Mucosa of rectum (tissue), 2 donors: ENCODE results near the gene OPHN1.
A peak's percentile ranks its signal among the peaks of the same experiment; 100 is the strongest.

ENCODE experiments used
- H3K27ac ChIP-seq, 2 donors: one replicate each; pipeline ENCODE4 v1.7.0; 2013; ENCODE audit warnings: inconsistent platforms in 2 of 2, low read depth in 2 of 2, low read length in 2 of 2
- H3K27me3 ChIP-seq, 2 donors: one replicate each; pipeline ENCODE4 v1.7.0; 2013; ENCODE audit warnings: low read length in 2 of 2; ENCODE audit not compliant: control insufficient read depth in 2 of 2, insufficient read depth in 2 of 2
- H3K36me3 ChIP-seq, 2 donors: one replicate each; pipeline ENCODE4 v1.7.0; 2013; ENCODE audit warnings: low read length in 2 of 2; ENCODE audit not compliant: control insufficient read depth in 2 of 2, insufficient read depth in 2 of 2
- H3K4me1 ChIP-seq, 2 donors: one replicate each; pipeline ENCODE4 v1.7.0; 2013; ENCODE audit warnings: low read length in 2 of 2, mild to moderate bottlenecking in 1 of 2; ENCODE audit not compliant: control insufficient read depth in 2 of 2, insufficient read depth in 2 of 2
- H3K4me3 ChIP-seq, 2 donors: one replicate each; pipeline ENCODE4 v1.7.0; 2013; ENCODE audit warnings: low read length in 2 of 2
- H3K9ac ChIP-seq, 2 donors: one replicate each; pipeline ENCODE4 v1.7.0; 2013; ENCODE audit warnings: low read length in 2 of 2, low read depth in 1 of 2, mild to moderate bottlenecking in 1 of 2
- H3K9me3 ChIP-seq, 2 donors: one replicate each; pipeline ENCODE4 v1.7.0; 2013; ENCODE audit warnings: low read length in 2 of 2; ENCODE audit not compliant: control insufficient read depth in 2 of 2
- donor health status: healthy.
- donor health status: Normal muscosa, but diverticular disease.

The OPHN1 gene

DNA sequence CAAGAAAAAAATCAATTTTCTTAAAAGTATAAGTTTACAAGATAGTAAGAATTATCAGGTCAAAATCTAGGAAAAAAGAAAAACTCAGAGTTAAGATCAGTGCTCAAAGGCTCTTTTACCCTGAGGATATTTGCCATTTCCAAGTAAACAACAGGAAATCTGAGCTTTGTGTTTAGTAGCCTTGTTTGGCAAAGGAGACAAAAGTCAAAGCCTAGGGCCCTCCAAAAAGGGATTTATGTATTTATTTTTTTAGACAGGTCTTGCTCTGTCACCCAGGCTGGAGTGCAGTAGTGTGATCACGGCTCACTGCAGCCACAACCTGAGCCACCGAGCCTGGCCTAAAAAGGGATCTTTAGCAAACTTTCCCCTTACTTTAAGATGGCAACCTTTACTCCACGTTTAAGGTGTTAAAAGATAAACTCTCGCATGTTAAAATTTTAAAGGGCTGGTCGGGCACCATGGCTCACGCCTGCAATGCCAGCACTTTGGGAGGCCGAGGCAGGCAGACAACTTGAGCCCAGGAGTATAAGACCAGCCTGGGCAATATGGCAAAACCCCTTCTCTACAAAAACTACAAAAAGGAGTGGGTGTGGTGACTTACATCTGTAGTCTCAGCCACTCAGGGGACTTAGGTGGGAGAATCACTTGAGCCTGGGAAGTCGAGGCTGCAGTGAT, 21.3 kb upstream of the OPHN1 start:
- Histone ChIP-seq H3K4me3 (no peak overlapping the region), H3K4me1 (no peaks in the 10 kb centered on the region), H3K9ac (no peak overlapping the region), H3K9me3 (no peaks in the 10 kb centered on the region), H3K27ac (no peak overlapping the region), H3K27me3 (no peaks in the 10 kb centered on the region), H3K36me3 (no peaks in the 10 kb centered on the region)

DNA sequence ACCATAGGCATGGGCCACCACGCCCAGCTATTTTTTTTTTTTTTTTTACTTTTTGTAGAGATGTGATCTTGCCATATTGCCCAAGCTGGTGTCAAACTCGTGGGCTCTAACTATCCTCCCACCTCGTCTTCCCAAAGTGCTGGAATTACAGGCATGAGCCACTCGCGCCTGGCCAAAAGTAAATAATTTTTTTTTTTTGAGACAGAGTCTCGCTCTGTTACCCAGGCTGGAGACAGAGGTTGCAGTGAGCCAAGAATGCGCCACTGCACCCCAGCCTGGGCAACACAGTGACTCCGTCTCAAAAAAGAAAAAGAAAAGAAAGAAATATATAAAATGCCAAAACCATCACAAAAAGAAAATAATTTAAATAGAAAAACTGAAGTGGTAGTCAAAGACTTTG, 18.4 kb upstream of the OPHN1 start:
- H3K4me3 ChIP-seq, result no peak overlapping the region
- no peaks in the 10 kb centered on the region for H3K27me3 ChIP-seq
- H3K4me1 ChIP-seq, result no peaks in the 10 kb centered on the region
- no peak overlapping the region for H3K9ac ChIP-seq
- no peak overlapping the region for H3K27ac ChIP-seq
- H3K9me3 ChIP-seq, result no peaks in the 10 kb centered on the region
- no peaks in the 10 kb centered on the region for H3K36me3 ChIP-seq

DNA sequence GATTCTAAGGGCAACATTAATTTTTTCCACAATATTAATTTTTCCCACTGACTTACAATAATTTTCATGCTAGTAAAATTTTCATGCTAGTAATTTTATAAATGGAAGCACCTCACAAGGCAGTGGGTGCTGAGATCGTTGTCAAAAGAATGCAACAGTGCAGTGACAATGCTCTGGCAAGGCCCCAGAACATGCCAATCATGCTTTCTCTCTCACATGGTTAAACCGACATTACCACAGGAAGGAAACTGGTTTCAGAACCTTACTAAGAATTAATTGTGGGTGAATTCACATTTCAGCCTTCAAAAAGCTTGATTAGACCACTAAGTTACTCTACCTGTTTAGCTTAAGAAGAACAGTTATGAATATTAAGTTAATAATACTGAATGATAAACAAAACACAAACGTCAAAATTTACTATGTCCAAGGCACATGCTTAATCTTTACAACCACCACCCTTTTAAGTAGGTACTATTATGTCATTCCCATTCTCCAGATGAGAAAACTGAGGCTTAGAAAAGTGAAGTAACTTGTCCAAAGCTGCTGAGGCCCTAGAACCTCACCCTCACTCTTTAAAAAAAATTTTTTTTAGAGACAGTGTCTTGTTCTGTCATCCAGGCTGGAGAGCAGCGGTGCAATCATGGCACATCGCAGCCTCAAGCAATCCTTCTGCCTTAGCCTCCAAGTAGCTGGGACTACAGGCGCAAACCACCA, 10.0 kb upstream of the OPHN1 start:
- no peak overlapping the region for H3K27ac ChIP-seq

GRCh38 chrX:68440940-68441339, 7.6 kb upstream of the OPHN1 start:
- Histone ChIP-seq H3K27me3 (no peaks in the 10 kb centered on the region), H3K36me3 (no peaks in the 10 kb centered on the region), H3K27ac (no peak overlapping the region), H3K9me3 (no peaks in the 10 kb centered on the region), H3K4me1 (peaks cover 0 to 4% of the 10 kb centered on the region in 2 donors), H3K9ac (no peak overlapping the region), H3K4me3 (no peak overlapping the region)

More for the DNA sequence above, 10.0 kb upstream of the OPHN1 start:
- Histone ChIP-seq H3K9ac (no peak overlapping the region), H3K36me3 (no peaks in the 10 kb centered on the region), H3K9me3 (no peaks in the 10 kb centered on the region), H3K27me3 (no peaks in the 10 kb centered on the region), H3K4me3 (no peak overlapping the region), H3K4me1 (peaks cover 0 to 4% of the 10 kb centered on the region in 2 donors)

DNA sequence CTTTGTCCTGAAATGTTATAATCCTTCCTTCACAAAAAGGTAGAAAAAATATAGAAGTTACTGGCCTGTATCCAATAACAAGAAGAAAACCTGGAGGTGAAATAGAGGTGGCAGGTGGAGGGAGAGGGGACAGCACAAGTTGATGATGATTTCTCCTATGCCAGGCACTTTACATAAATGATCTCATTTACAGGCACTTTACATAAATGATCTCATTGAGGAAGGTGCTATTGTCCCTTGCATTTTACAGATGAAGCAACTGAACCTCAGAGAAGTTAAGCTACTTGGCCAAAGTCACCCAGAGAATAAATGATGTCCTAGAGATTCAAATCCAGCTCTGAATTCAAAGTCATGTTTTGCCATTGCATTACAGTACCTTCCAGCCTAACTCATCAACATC, 7.1 kb upstream of the OPHN1 start:
- Histone ChIP-seq H3K36me3 (no peaks in the 10 kb centered on the region), H3K9me3 (no peaks in the 10 kb centered on the region), H3K4me3 (no peak overlapping the region), H3K4me1 (peaks cover 0 to 4% of the 10 kb centered on the region in 2 donors), H3K9ac (no peak overlapping the region), H3K27ac (no peak overlapping the region), H3K27me3 (no peaks in the 10 kb centered on the region)

GRCh38 chrX:68439341-68439740, 6.0 kb upstream of the OPHN1 start:
- H3K9me3 ChIP-seq, result no peaks in the 10 kb centered on the region
- peaks cover 0 to 2% of the 10 kb centered on the region in 2 donors for H3K27me3 ChIP-seq
- H3K27ac ChIP-seq, result no peak overlapping the region

DNA sequence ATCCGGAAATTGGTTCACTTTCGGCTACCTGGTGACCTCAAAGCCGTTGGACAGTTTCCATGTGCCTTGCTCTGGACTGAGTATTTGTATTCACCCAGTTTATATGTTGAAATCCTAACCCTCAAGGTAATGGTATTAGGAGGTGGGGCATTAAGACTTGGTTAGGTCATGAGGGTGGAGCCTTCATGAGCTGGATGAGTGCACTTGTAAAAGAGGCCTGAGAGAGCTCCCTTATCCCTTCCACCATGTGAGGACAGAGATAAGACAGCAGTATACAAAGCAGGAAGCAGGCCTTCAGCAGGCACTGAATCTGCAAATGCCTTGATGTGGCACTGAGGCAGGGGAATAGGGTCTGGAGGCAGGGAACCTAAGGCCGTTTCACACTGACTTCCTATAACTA, 5.3 kb upstream of the OPHN1 start:
- peaks cover 0 to 2% of the 10 kb centered on the region in 2 donors for H3K27me3 ChIP-seq
- H3K4me1 ChIP-seq, result peaks cover 0 to 4% of the 10 kb centered on the region in 2 donors
- no peaks in the 10 kb centered on the region for H3K36me3 ChIP-seq
- H3K9ac ChIP-seq, result no peak overlapping the region
- no peak overlapping the region for H3K27ac ChIP-seq
- no peak overlapping the region for H3K4me3 ChIP-seq
- H3K9me3 ChIP-seq, result no peaks in the 10 kb centered on the region

More at GRCh38 chrX:68439341-68439740, 6.0 kb upstream of the OPHN1 start:
- peaks cover 0 to 4% of the 10 kb centered on the region in 2 donors for H3K4me1 ChIP-seq
- H3K36me3 ChIP-seq, result no peaks in the 10 kb centered on the region
- no peak overlapping the region for H3K9ac ChIP-seq
- no peak overlapping the region for H3K4me3 ChIP-seq

DNA sequence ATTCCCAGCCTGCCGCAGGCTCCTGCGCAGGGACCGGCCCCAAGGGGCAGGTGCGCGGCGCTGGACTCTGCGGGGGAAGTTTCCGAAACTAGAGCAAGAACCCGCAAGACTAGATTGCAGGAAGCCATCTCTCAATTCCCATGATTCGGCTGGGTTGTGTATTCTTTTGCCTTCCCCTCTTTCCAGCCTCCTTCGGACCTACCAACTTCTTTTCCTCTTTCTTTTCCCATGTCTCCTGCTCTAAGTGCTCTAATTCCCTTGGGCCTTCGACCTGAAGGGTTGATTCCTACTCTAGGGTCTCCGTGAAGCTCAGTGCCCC, 645 bp upstream of the OPHN1 start:
- H3K27me3 ChIP-seq, result peaks cover 2% of the 10 kb centered on the region in 2 donors
- H3K4me1 ChIP-seq, result peaks cover 0 to 2% of the 10 kb centered on the region in 2 donors
- H3K27ac ChIP-seq, result peak overlapping the region; percentile 79 to 83
- no peaks in the 10 kb centered on the region for H3K36me3 ChIP-seq
- H3K9ac ChIP-seq, result peak overlapping the region; percentile 52 to 76
- no peaks in the 10 kb centered on the region for H3K9me3 ChIP-seq
- peak overlapping the region; percentile 75 to 78 for H3K4me3 ChIP-seq

DNA sequence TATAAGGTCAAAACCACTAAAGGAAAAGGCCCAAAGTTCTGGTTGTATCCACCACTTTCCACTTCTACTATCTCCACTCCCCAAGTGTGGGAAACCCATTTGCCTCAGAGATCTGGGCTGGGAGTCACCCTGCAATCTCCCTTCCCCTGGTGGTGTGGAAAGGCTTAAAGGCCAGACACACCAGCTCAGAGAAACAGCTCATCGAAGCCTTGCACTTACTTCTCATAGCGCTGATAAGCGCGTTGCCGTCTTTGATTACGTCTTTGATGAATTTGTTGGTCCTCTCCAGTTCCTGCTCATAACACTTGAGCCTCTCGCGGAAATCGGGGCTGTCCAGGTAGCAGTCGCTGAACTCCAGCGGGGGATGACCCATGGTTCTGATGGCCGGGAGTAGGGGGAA, 647 bp downstream of the OPHN1 start:
- Histone ChIP-seq H3K27me3 (peaks cover 2% of the 10 kb centered on the region in 2 donors), H3K9me3 (no peaks in the 10 kb centered on the region), H3K9ac (peak overlapping the region; percentile 70 to 76), H3K36me3 (no peaks in the 10 kb centered on the region), H3K4me1 (peaks cover 0 to 2% of the 10 kb centered on the region in 2 donors), H3K4me3 (peak overlapping the region; percentile 75 to 78), H3K27ac (peak overlapping the region; percentile 79 to 83)

DNA sequence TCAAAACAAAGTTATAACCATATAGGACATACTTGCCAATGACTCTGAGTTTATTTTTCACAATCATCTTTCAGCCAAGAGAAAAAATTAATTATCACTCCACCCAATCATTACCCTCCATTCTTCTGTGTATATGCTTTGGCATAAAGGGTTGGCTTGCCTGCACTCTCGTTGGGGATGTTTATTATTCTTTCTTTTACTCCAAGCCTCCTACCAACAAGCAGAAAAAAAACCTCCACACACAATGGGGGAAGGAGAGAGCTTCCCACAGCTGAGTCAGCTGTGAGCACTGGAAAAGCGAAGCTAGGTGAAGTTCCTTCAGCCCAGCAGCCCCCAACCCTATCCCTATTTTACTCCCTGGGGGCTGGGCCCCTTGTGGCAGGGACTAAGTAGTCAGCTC, 1.5 kb downstream of the OPHN1 start:
- Histone ChIP-seq H3K27me3 (peaks cover 2% of the 10 kb centered on the region in 2 donors), H3K4me3 (no peak overlapping the region), H3K27ac (no peak overlapping the region), H3K4me1 (peaks cover 0 to 2% of the 10 kb centered on the region in 2 donors), H3K9ac (no peak overlapping the region), H3K9me3 (no peaks in the 10 kb centered on the region), H3K36me3 (no peaks in the 10 kb centered on the region)
